H1 (cell line): Measurements from ENCODE around the gene EPB41L4B. TPM values are rescaled to one million over a fixed set of nuclear protein-coding genes. Genes with fewer than 3 reads are reported as not detected.

Experiments used
- CTCF ChIA-PET: fragments of 300-600 bp; sonication (Branson Sonifier 250); formaldehyde crosslinking; loops from one replicate; lab custom pipeline; 2021; ENCODE audit not compliant: partially characterized antibody; lab: Charles Lee
- POLR2A ChIA-PET: fragments of 300-600 bp; sonication (Branson Sonifier 250); formaldehyde crosslinking; loops from one replicate; lab custom pipeline; 2021; ENCODE audit warnings: inconsistent platforms; ENCODE audit not compliant: partially characterized antibody; lab: Charles Lee
- DNase-seq, 2 experiments: peaks; one replicate each; pipeline versions ENCODE4 v3.0.0 to v3.0.0-alpha.2; 2010 to 2022; ENCODE audit warnings: low spot score in 2 of 2, low read depth in 1 of 2, mixed read lengths in 1 of 2
- FAIRE-seq: peaks from 2 replicates; lab custom pipeline; 2011; peaks lifted over from hg19 to GRCh38; lab: Jason Lieb, UNC
- H2AFZ ChIP-seq: 2 replicates; pipeline ENCODE4 v1.8.1; 2012; ENCODE audit warnings: low read length, inconsistent platforms
- H2AK5ac ChIP-seq: 2 replicates; pipeline ENCODE4 v1.6.1; 2013; ENCODE audit warnings: low read depth, low read length
- H2BK120ac ChIP-seq: replicated peaks from 2 replicates; pipeline ENCODE3; 2013; ENCODE audit warnings: low read depth, low read length, inconsistent platforms
- H2BK12ac ChIP-seq: 2 replicates; pipeline ENCODE4 v1.6.1; 2013; ENCODE audit warnings: low read depth, low read length
- H2BK15ac ChIP-seq: 2 replicates; pipeline ENCODE4 v1.6.1; 2013; ENCODE audit warnings: low read length
- H2BK20ac ChIP-seq: 2 replicates; pipeline ENCODE4 v1.6.1; 2013; ENCODE audit warnings: low read length
- H2BK5ac ChIP-seq: 2 replicates; pipeline ENCODE4 v1.6.1; 2013; ENCODE audit warnings: low read depth, low read length
- H3K14ac ChIP-seq: 2 replicates; pipeline ENCODE4 v1.6.1; 2013; ENCODE audit warnings: inconsistent platforms; ENCODE audit not compliant: insufficient read length
- H3K18ac ChIP-seq: 2 replicates; pipeline ENCODE4 v1.6.1; 2013; ENCODE audit warnings: low read length; ENCODE audit errors: extremely low read depth
- H3K23ac ChIP-seq: 2 replicates; pipeline ENCODE4 v1.6.1; 2013; ENCODE audit warnings: inconsistent platforms; ENCODE audit not compliant: insufficient read length
- H3K23me2 ChIP-seq: 2 replicates; pipeline ENCODE4 v1.6.1; 2013; ENCODE audit warnings: low read depth, low read length
- H3K27ac ChIP-seq: 2 replicates; pipeline ENCODE4 v1.6.1; 2011; ENCODE audit warnings: low read depth, low read length, inconsistent platforms
- H3K27me3 ChIP-seq, 4 experiments: replicated peaks in 1 of 4; 1 replicate in 1 of 4; 2 replicates in 3 of 4; pipeline versions ENCODE4 v1.6.1 to v1.8.1; 2011 to 2013; ENCODE audit warnings: low read length in 3 of 4, mild to moderate bottlenecking in 3 of 4, inconsistent platforms in 2 of 4, mixed read lengths in 2 of 4, moderate library complexity in 1 of 4; ENCODE audit not compliant: control insufficient read depth in 3 of 4, insufficient read depth in 3 of 4; ENCODE audit errors: extremely low read depth in 1 of 4
- H3K36me3 ChIP-seq, 4 experiments: 2 replicates each; pipeline versions ENCODE4 v1.6.1 to v1.8.1; 2011 to 2013; ENCODE audit warnings: mild to moderate bottlenecking in 4 of 4, low read length in 3 of 4, moderate library complexity in 2 of 4, control low read depth in 1 of 4, inconsistent platforms in 1 of 4; ENCODE audit not compliant: insufficient read depth in 4 of 4, control insufficient read depth in 2 of 4
- H3K4ac ChIP-seq: replicated peaks from 2 replicates; pipeline ENCODE3; 2013; ENCODE audit warnings: low read length, low read depth, mixed read lengths, inconsistent platforms; ENCODE audit not compliant: insufficient read length
- H3K4me1 ChIP-seq, 4 experiments: replicated peaks in 1 of 4; 1 replicate in 1 of 4; 2 replicates in 3 of 4; pipeline versions ENCODE4 v1.6.1 to v1.8.1; 2011 to 2013; ENCODE audit warnings: low read length in 3 of 4, inconsistent platforms in 2 of 4, mixed read lengths in 1 of 4; ENCODE audit not compliant: insufficient read depth in 4 of 4, control insufficient read depth in 3 of 4
- H3K4me2 ChIP-seq, 2 experiments: 2 replicates each; pipeline versions ENCODE4 v1.6.1 to v1.8.1; 2011 to 2013; ENCODE audit warnings: low read depth in 2 of 2, low read length in 2 of 2, control low read depth in 1 of 2, inconsistent platforms in 1 of 2, mild to moderate bottlenecking in 1 of 2; ENCODE audit not compliant: insufficient read depth in 1 of 2
- H3K4me3 ChIP-seq, 4 experiments: fragments of 200-600, 300-600 bp in 1 of 4; sonication (generic), shearing (Covaris generic), sonication (Bioruptor Twin) in 1 of 4; 2 replicates each; pipeline versions ENCODE4 v1.5.1 to v1.8.1; 2011 to 2016; ENCODE audit warnings: low read length in 4 of 4, low read depth in 3 of 4, control low read depth in 2 of 4, inconsistent platforms in 2 of 4, mild to moderate bottlenecking in 2 of 4, mixed read lengths in 1 of 4, moderate library complexity in 1 of 4; ENCODE audit not compliant: insufficient read depth in 2 of 4; ENCODE audit errors: extremely low read depth in 1 of 4
- H3K56ac ChIP-seq: replicated peaks from 2 replicates; pipeline ENCODE3; 2013; ENCODE audit warnings: low read depth, mild to moderate bottlenecking, mixed read lengths, low read length, inconsistent platforms; ENCODE audit not compliant: insufficient read length
- H3K79me1 ChIP-seq: 2 replicates; pipeline ENCODE4 v1.6.1; 2013; ENCODE audit warnings: low read depth, low read length, control low read depth
- H3K79me2 ChIP-seq, 2 experiments: 2 replicates each; pipeline versions ENCODE4 v1.6.1 to v1.8.1; 2012 to 2013; ENCODE audit warnings: low read length in 2 of 2, mild to moderate bottlenecking in 2 of 2, inconsistent platforms in 1 of 2; ENCODE audit not compliant: insufficient read depth in 2 of 2, control insufficient read depth in 1 of 2
- H3K9ac ChIP-seq, 4 experiments: replicated peaks in 1 of 4; 1 replicate in 1 of 4; 2 replicates in 3 of 4; pipeline versions ENCODE4 v1.6.1 to v1.8.1; 2011 to 2013; ENCODE audit warnings: low read depth in 3 of 4, low read length in 3 of 4, control low read depth in 2 of 4, mild to moderate bottlenecking in 2 of 4, moderate library complexity in 2 of 4, inconsistent platforms in 1 of 4; ENCODE audit errors: extremely low read depth in 1 of 4
- H3K9me3 ChIP-seq, 2 experiments: 2 replicates each; pipeline versions ENCODE4 v1.6.1 to v1.8.1; 2012 to 2013; ENCODE audit warnings: mild to moderate bottlenecking in 2 of 2, moderate library complexity in 2 of 2, control low read depth in 1 of 2, inconsistent platforms in 1 of 2, low read depth in 1 of 2, low read length in 1 of 2, mixed read lengths in 1 of 2; ENCODE audit not compliant: insufficient read depth in 2 of 2
- H4K20me1 ChIP-seq, 2 experiments: replicated peaks in 1 of 2; 2 replicates each; pipeline versions ENCODE3 to v1.8.1; 2011 to 2013; ENCODE audit warnings: inconsistent platforms in 2 of 2, low read length in 2 of 2, mild to moderate bottlenecking in 1 of 2; ENCODE audit not compliant: insufficient read depth in 2 of 2, control insufficient read depth in 1 of 2
- H4K5ac ChIP-seq: 2 replicates; pipeline ENCODE4 v1.6.1; 2013; ENCODE audit warnings: low read length, low read depth, mixed read lengths, inconsistent platforms; ENCODE audit not compliant: insufficient read length
- H4K8ac ChIP-seq: 2 replicates; pipeline ENCODE4 v1.8.0; 2013; ENCODE audit warnings: mild to moderate bottlenecking, moderate library complexity, low read length, inconsistent platforms; ENCODE audit not compliant: insufficient read depth; ENCODE audit errors: extremely low read depth
- H4K91ac ChIP-seq: replicated peaks from 2 replicates; pipeline ENCODE3; 2013; ENCODE audit warnings: low read length, mixed read lengths, inconsistent platforms; ENCODE audit not compliant: insufficient read length
- ATF2 ChIP-seq: IDR thresholded peaks from 2 replicates; pipeline ENCODE4 v1.6.1; 2012; ENCODE audit warnings: low read length, inconsistent platforms
- EGR1 ChIP-seq: IDR thresholded peaks from 2 replicates; pipeline ENCODE4 v1.6.1; 2011; ENCODE audit warnings: low read depth, low read length, borderline replicate concordance
- FOSL1 ChIP-seq: IDR thresholded peaks from 2 replicates; pipeline ENCODE4 v1.6.1; 2011; ENCODE audit warnings: mild to moderate bottlenecking, low read depth, low read length, moderate library complexity; ENCODE audit not compliant: insufficient read depth
- HDAC6 ChIP-seq: IDR thresholded peaks from one replicate; pipeline ENCODE4 v1.7.1; 2012; ENCODE audit warnings: low read depth, mild to moderate bottlenecking, inconsistent platforms, low read length, moderate library complexity
- JUND ChIP-seq: IDR thresholded peaks from 2 replicates; pipeline ENCODE4 v1.6.1; 2011; ENCODE audit warnings: mild to moderate bottlenecking, improper control_type of control experiment, low read length
- KDM1A ChIP-seq: fragments of 200-600, 300-600 bp; sonication (generic); IDR thresholded peaks from 2 replicates; pipeline ENCODE4 v1.7.1; 2016; ENCODE audit warnings: mild to moderate bottlenecking, low read length, borderline replicate concordance
- NANOG ChIP-seq: IDR thresholded peaks from 2 replicates; pipeline ENCODE4 v1.6.1; 2011; ENCODE audit warnings: low read length, low read depth, mild to moderate bottlenecking, inconsistent platforms; ENCODE audit not compliant: insufficient read depth, poor library complexity, severe bottlenecking
- POLR2AphosphoS5 ChIP-seq: IDR thresholded peaks from 2 replicates; pipeline ENCODE4 v1.6.1; 2011; ENCODE audit warnings: low read depth, low read length
- RNF2 ChIP-seq: fragments of 200-900, 300-1000 bp; sonication (generic); IDR thresholded peaks from 2 replicates; pipeline ENCODE4 v1.7.1; 2016; ENCODE audit warnings: borderline replicate concordance, low read depth, mild to moderate bottlenecking, antibody characterized with exemption, low read length; ENCODE audit not compliant: poor library complexity, severe bottlenecking; ENCODE audit errors: missing control alignments
- TEAD4 ChIP-seq: IDR thresholded peaks from 2 replicates; pipeline ENCODE4 v1.6.1; 2012; ENCODE audit warnings: low read depth, low read length, inconsistent platforms, mixed read lengths
- USF2 ChIP-seq: IDR thresholded peaks from 2 replicates; pipeline ENCODE4 v1.6.1; 2011; ENCODE audit warnings: low read length, improper control_type of control experiment
- WGBS, 2 experiments: shearing (Covaris generic) in 1 of 2; methylation state at CpG; one replicate each; pipeline versions ENCODE4 v1.1.6 to v1.1.7; 2013 to 2015; ENCODE audit warnings: low lambda C conversion rate in 2 of 2, mixed read lengths in 2 of 2, inconsistent platforms in 1 of 2, low coverage in 1 of 2, missing lambda C conversion rate in 1 of 2; ENCODE audit not compliant: insufficient replicate concordance in 2 of 2, insufficient coverage in 1 of 2, insufficient read length in 1 of 2; ENCODE audit errors: extremely low coverage in 1 of 2, missing lambda C conversion rate in 1 of 2; 5-methylcytosine and 5-hydroxymethylcytosine counted together
- polyA plus RNA-seq, 7 experiments: library from polyadenylated mRNA; depleted of rRNA in 3 of 7; stranded (reverse) in 5 of 7; unstranded in 2 of 7; fragments of >200 nt in 5 of 7; fragments of 200-250 nt in 2 of 7; gene quantifications; 1 replicate in 5 of 7; 2 replicates in 1 of 7; 4 replicates in 1 of 7; pipeline versions ENCODE4 v1.2.1 to v1.2.3, GENCODE V29; 2011 to 2013; ENCODE audit warnings: missing spikeins in 2 of 7, mixed read lengths in 2 of 7
- total RNA-seq: library from RNA; stranded (reverse); fragmentation: NEBNext Ultra II Directional; extraction: Animal tissue kit (Norgen Biotek cat#: 25700); gene quantifications from 2 replicates; pipeline ENCODE4 v1.2.1, GENCODE V29; 2021

Gene EPB41L4B
- total and polyA plus RNA-seq, 2 of the 8 experiments (the other 6 are each of a cell fraction or from before 2014, with no cell fraction given), result 11.9 to 25.0 TPM

- no peak overlapping the region for H2AFZ ChIP-seq
- H3K23ac ChIP-seq, result no peak overlapping the region
- POLR2A ChIA-PET, result no interaction called here
- no peak overlapping the region for H3K4me3 ChIP-seq
- WGBS, 2 experiments, result 96% methylated on average over 4 of the region's 4 CpGs; no CpG with 5 or more reads in 1 of the 2 experiments
- H3K27me3 ChIP-seq, result no peaks in the 10 kb centered on the region
- no peaks in the 10 kb centered on the region for H3K23me2 ChIP-seq
- no peak overlapping the region for H3K9ac ChIP-seq
- DNase-seq (no peak), FAIRE-seq (no peak)
- H3K79me1 ChIP-seq, result peaks cover 2% of the 10 kb centered on the region; the same call in 1 of the 2 replicates
- H4K8ac ChIP-seq, result no peak overlapping the region
- no peak overlapping the region for H3K18ac ChIP-seq
- no peak overlapping the region for H3K27ac ChIP-seq
- H3K4ac ChIP-seq, result no peak overlapping the region
- H2BK12ac ChIP-seq, result no peak overlapping the region
- no peak overlapping the region for H2AK5ac ChIP-seq
- H3K4me2 ChIP-seq, result no peak overlapping the region
- no peaks in the 10 kb centered on the region for H3K79me2 ChIP-seq
- peaks cover 0 to 16% (median 3%) of the 10 kb centered on the region in 4 experiments; a peak in 5 of 8 replicates for H3K36me3 ChIP-seq
- H3K4me1 ChIP-seq, result peaks cover 3 to 4% (median 4%) of the 10 kb centered on the region in 4 experiments
- H3K14ac ChIP-seq, result no peak overlapping the region
- peaks cover 0 to 2% of the 10 kb centered on the region in 2 experiments for H4K20me1 ChIP-seq
- H4K5ac ChIP-seq, result no peak overlapping the region
- H2BK15ac ChIP-seq, result no peak overlapping the region
- CTCF ChIA-PET, result interaction anchor here (0.9 to 12.7 kb wide), 6 partner anchors 10 to 156 kb away, joined by 3 to 96 read pairs (median 4); no protein-coding TSS in a partner anchor
- H4K91ac ChIP-seq, result no peak overlapping the region
- H2BK20ac ChIP-seq, result no peak overlapping the region
- H2BK5ac ChIP-seq, result no peak overlapping the region
- H3K9me3 ChIP-seq, result no peaks in the 10 kb centered on the region
- no peak overlapping the region for H2BK120ac ChIP-seq
- no peak overlapping the region for H3K56ac ChIP-seq
- no peak for TF ChIP-seq EGR1
- TF ChIP-seq USF2, result no peak
- no peak for TF ChIP-seq RNF2
- no peak for TF ChIP-seq ATF2
- no peak for TF ChIP-seq TEAD4
- TF ChIP-seq JUND, result no peak
- TF ChIP-seq FOSL1, result no peak
- no peak for TF ChIP-seq KDM1A
- TF ChIP-seq POLR2AphosphoS5, result no peak
- no peak for TF ChIP-seq NANOG
- TF ChIP-seq HDAC6, result no peak
These were observed 66.5 kb downstream of the EPB41L4B start for GRCh38 chr9:109254317-109254716.
